Upper lobe of right lung (tissue), 1 donor: ENCODE data around the gene SLC44A4. TPM values are rescaled to one million over a fixed set of nuclear protein-coding genes. Genes with fewer than 3 reads are reported as not detected.
"Not testable (repeated sequence)": the region's sequence is repeated elsewhere in the genome, so short reads cannot be mapped to it uniquely, and the experiment has no call there.

Experiments used
- ATAC-seq: fragments of 200-7000 bp; cut with Tn5 transposase; one replicate; pipeline ENCODE4 v1.9.1; 2020; ENCODE audit warnings: mild to moderate bottlenecking, moderate library complexity
- DNase-seq: peaks from one replicate; pipeline ENCODE4 v3.0.0-alpha.2; 2020
- H3K27ac ChIP-seq: fragments of 200-600 bp; one replicate; pipeline ENCODE4 v1.8.0; 2022
- H3K27me3 ChIP-seq: fragments of 200-600 bp; one replicate; pipeline ENCODE4 v1.8.0; 2022; ENCODE audit warnings: mild to moderate bottlenecking
- H3K36me3 ChIP-seq: fragments of 200-600 bp; one replicate; pipeline ENCODE4 v1.8.0; 2022
- H3K4me1 ChIP-seq: fragments of 200-600 bp; one replicate; pipeline ENCODE4 v1.8.0; 2022
- H3K4me3 ChIP-seq: fragments of 200-600 bp; one replicate; pipeline ENCODE4 v1.8.0; 2022; ENCODE audit warnings: mild to moderate bottlenecking
- H3K9me3 ChIP-seq: fragments of 200-600 bp; one replicate; pipeline ENCODE4 v1.8.0; 2022
- intact Hi-C: fragments of 100-400 bp; cut with DNase I; formaldehyde crosslinking; loops from one replicate; pipeline ENCODE4 v1.11.0; 2022
- total RNA-seq: library from RNA; stranded (reverse); fragmentation: NEBNext Ultra II Directional; extraction: Animal tissue kit (Norgen Biotek cat#: 25700); gene quantifications from one replicate; pipeline ENCODE4 v1.2.1, GENCODE V29; 2021
- TF ChIP-seq, protein P1 (sequence below): fragments of 200-600 bp; IDR thresholded peaks from one replicate; pipeline ENCODE4 v1.8.0; 2022; ENCODE audit warnings: antibody characterized with exemption
- donor health status: DM: no; HTN: yes; CAD: no; lungs with severe emphysema.

Gene SLC44A4
- total RNA-seq, 1 donor from 2014 or later: 23.1 TPM

DNA sequence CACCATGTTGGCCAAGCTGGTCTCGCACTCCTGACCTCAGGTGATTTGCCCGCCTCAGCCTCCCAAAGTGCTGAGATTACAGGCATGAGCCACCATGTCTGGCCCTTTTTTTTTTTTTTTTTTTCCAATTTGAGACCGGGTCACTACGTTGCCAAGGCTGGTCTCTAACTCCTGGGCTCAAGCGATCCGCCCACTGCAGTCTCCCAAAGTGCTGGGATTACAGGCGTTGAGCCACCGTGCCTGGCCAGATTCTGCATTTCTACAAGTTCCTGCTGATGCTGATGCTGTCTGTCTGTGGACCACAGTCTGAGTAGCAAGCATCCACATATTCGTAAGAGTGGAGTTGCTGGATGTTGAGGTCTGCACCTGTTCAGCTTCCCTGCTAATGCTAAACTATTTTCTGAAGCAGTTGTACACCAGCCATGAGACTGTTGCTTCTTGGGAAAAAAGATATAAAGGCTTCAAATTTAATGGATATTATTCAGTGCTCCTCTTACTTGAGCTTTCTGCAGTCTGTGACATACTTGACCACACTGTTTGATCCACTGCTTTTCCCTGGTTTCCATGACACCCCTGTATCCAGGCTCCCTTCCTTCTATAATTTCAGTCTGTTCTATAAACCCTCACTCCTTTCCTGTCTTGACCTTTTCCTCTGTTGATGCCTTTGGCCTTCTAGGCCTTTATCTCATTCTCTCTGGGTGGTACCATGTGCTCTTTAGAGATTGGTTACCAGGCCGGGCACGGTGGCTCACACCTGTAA, 33.2 kb upstream of the SLC44A4 start:
- Histone ChIP-seq H3K4me1 (no peaks in the 10 kb centered on the region), H3K36me3 (no peaks in the 10 kb centered on the region), H3K4me3 (no peak overlapping the region), H3K27me3 (no peaks in the 10 kb centered on the region), H3K9me3 (no peaks in the 10 kb centered on the region), H3K27ac (no peak overlapping the region)
- DNase-seq: no peak
- no peak for ATAC-seq
- TF ChIP-seq, protein P1, sequence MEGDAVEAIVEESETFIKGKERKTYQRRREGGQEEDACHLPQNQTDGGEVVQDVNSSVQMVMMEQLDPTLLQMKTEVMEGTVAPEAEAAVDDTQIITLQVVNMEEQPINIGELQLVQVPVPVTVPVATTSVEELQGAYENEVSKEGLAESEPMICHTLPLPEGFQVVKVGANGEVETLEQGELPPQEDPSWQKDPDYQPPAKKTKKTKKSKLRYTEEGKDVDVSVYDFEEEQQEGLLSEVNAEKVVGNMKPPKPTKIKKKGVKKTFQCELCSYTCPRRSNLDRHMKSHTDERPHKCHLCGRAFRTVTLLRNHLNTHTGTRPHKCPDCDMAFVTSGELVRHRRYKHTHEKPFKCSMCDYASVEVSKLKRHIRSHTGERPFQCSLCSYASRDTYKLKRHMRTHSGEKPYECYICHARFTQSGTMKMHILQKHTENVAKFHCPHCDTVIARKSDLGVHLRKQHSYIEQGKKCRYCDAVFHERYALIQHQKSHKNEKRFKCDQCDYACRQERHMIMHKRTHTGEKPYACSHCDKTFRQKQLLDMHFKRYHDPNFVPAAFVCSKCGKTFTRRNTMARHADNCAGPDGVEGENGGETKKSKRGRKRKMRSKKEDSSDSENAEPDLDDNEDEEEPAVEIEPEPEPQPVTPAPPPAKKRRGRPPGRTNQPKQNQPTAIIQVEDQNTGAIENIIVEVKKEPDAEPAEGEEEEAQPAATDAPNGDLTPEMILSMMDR: no peak
- intact Hi-C loops: no loop called here

DNA sequence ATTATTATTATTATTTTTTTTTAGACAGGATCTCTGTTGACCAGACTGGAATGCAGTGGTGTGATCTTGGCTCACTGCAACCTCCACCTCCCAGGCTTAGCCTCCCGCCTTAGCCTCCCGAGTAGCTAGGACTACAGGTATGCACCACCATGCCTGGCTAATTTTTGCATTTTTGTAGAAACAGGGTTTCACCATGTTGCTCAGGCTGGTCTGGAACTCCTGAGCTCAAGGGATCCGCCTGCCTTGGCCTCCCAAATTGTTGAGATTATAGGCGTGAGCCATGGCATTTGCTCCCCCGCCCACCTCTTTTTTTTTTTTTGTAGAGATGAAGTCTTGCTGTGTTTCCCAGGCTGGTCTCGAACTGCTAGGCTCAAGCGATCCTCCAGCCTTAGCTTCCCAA, 30.5 kb upstream of the SLC44A4 start:
- H3K27ac ChIP-seq, H3K9me3 ChIP-seq, H3K27me3 ChIP-seq, H3K4me3 ChIP-seq, ATAC-seq, intact Hi-C loops, DNase-seq, H3K4me1 ChIP-seq, H3K36me3 ChIP-seq: not testable (repeated sequence)

DNA sequence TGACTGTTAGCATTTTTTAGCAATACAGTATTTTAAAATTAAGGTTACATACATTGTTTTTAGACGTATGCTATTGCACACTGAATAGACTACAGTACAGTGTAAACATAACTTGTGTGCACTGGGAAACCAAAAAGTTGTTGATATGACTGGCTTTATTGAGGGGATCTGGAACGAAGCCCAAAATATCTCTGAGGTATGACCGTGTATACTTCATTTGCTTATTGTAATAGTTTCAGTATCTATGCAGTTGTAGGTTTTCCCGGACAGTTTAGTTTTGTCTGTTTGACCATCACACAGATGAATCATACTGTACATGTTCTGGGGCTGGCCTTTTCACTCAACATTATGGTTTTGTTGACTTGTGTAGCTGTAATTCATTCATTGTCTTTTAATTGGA, 30.0 kb upstream of the SLC44A4 start:
- ATAC-seq: no peak
- TF ChIP-seq, protein P1: no peak
- no peaks in the 10 kb centered on the region for H3K9me3 ChIP-seq
- no peak overlapping the region for H3K4me3 ChIP-seq
- H3K27me3 ChIP-seq: no peaks in the 10 kb centered on the region
- H3K4me1 ChIP-seq: peaks cover 1% of the 10 kb centered on the region
- no peak for DNase-seq
- H3K27ac ChIP-seq: no peak overlapping the region
- no peaks in the 10 kb centered on the region for H3K36me3 ChIP-seq
- intact Hi-C loops: no loop called here

DNA sequence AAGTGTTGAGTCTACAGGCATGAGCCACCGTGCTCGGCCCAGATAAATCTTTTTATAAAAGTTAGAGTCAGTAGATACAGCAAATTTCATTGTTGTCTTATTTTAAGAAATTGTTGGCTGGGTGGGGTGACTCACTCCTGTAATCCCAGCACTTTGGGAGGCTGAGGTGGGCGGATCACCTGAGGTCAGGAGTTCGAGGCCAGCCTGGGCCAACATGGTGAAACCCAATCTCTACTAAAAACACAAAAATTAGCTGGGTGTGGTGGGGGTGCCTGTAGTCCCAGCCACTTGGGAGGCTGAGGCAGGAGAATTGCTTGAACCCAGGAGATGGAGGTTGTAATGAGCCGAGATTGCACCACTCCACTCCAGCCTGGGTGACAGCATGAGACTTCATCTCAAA, 29.5 kb upstream of the SLC44A4 start:
- H3K36me3 ChIP-seq, H3K27ac ChIP-seq, DNase-seq, H3K9me3 ChIP-seq, intact Hi-C loops, H3K4me1 ChIP-seq, H3K27me3 ChIP-seq, ATAC-seq, H3K4me3 ChIP-seq: not testable (repeated sequence)

DNA sequence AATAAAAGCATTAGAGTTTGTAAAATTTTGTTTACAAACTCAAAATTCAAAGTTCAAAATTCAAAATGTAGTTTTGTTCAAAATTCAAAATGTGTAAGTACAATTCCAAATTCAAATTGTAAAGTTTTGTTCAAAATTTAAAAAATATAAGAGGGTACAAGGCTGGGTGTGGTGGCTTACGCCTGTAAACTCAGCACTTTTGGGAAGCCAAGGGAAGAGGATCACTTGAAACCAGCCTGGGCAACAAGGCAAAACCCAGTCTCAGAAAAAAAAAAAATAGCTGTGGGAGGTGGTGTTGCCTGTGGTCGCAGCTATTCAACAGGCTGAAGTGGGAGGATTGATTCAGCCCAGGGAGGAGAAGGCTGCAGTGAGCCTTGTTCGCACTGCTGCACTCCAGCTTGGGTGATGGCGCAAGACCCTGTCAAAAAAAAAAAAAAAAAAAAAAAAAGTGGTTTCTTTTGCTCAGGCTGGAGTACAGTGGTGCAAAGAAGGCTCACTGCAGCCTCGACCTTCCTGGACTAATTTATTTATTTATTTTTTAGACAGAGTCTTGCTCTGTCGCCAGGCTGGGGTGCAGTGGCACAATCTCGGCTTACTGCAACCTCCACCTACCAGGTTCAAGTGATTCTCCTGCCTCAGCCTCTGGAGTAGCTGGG, 28.5 kb upstream of the SLC44A4 start:
- Histone ChIP-seq H3K27ac (no peak overlapping the region), H3K36me3 (no peaks in the 10 kb centered on the region), H3K4me1 (peaks cover 15% of the 10 kb centered on the region), H3K9me3 (no peaks in the 10 kb centered on the region), H3K27me3 (no peaks in the 10 kb centered on the region), H3K4me3 (no peak overlapping the region)
- TF ChIP-seq, protein P1: no peak
- ATAC-seq (peak; percentile 87), DNase-seq (no peak)
- intact Hi-C loops: no loop called here

DNA sequence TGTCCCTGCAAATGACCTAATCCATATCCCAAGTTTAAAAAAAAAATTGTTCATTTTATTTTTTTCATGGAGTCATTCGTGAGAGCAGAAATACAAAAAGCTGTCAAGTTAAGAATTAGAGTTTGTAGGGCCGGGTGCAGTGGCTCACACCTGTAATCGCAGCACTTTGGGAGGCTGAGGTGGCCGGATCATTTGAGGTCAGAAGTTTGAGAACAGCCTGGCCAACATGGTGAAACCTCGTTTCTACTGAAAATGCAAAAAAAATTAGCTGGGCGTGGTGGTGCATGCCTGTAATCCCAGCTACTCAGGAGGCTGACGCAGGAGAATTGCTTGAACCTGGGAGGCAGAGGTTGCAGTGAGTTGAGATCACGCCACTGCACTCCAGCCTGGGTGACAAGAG, 27.9 kb upstream of the SLC44A4 start:
- intact Hi-C loops, ATAC-seq, H3K9me3 ChIP-seq, H3K36me3 ChIP-seq, H3K4me3 ChIP-seq, DNase-seq, H3K27ac ChIP-seq, H3K27me3 ChIP-seq: not testable (repeated sequence)
- H3K4me1 ChIP-seq: peaks cover 15% of the 10 kb centered on the region

DNA sequence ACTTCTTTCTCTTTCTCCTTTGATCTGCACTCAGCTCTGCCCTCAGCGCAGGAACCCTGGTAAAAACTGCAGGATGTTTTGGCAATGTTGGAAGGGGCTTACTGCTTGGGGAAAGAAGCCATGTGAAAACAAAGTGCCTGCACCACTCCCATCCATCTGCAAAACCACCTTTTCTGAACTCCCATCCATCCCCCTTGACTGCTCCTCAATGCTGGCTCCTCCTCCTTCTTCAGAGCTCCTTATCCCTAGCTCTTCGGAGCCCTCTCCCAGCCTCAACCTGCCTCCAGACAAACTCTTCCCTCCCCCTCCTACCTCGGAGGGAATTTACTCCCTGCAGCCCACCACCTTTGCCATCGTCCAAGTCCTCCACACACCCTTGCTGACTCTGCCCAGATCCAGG, 27.3 kb upstream of the SLC44A4 start:
- DNase-seq (no peak), ATAC-seq (no peak)
- Histone ChIP-seq H3K9me3 (no peaks in the 10 kb centered on the region), H3K27ac (no peak overlapping the region), H3K4me3 (no peak overlapping the region), H3K27me3 (no peaks in the 10 kb centered on the region), H3K36me3 (no peaks in the 10 kb centered on the region), H3K4me1 (peaks cover 15% of the 10 kb centered on the region)
- intact Hi-C loops: no loop called here
- TF ChIP-seq, protein P1: no peak
